H1 (cell line): ENCODE measurements around the gene NKIRAS2. TPM values are rescaled to one million over a fixed set of nuclear protein-coding genes. Genes with fewer than 3 reads are reported as not detected.
A peak's percentile ranks its signal among the peaks of the same experiment; 100 is the strongest.

Experiments used
- CBX5 ChIP-seq: fragments of 300-800, 300-1000 bp; sonication (generic); IDR thresholded peaks from 2 replicates; pipeline ENCODE4 v1.7.1; 2016; ENCODE audit warnings: antibody characterized with exemption, low read length, low read depth
- CEBPB ChIP-seq: IDR thresholded peaks from 2 replicates; pipeline ENCODE4 v1.6.1; 2012; ENCODE audit warnings: low read depth, low read length
- EZH2 ChIP-seq: fragments of 200-600 bp; sonication (generic); IDR thresholded peaks from 2 replicates; pipeline ENCODE4 v1.7.1; 2012; ENCODE audit warnings: low read depth, mild to moderate bottlenecking, moderate library complexity, low read length, inconsistent platforms; ENCODE audit not compliant: severe bottlenecking
- FOSL1 ChIP-seq: IDR thresholded peaks from 2 replicates; pipeline ENCODE4 v1.6.1; 2011; ENCODE audit warnings: mild to moderate bottlenecking, low read depth, low read length, moderate library complexity; ENCODE audit not compliant: insufficient read depth
- KDM4A ChIP-seq: IDR thresholded peaks from one replicate; pipeline ENCODE4 v1.7.1; 2012; ENCODE audit warnings: low read depth, mild to moderate bottlenecking, moderate library complexity, low read length, inconsistent platforms; ENCODE audit not compliant: severe bottlenecking
- NRF1 ChIP-seq: IDR thresholded peaks from 2 replicates; pipeline ENCODE4 v1.6.1; 2011; ENCODE audit warnings: mild to moderate bottlenecking, low read depth, low read length, improper control_type of control experiment
- RBBP5 ChIP-seq: IDR thresholded peaks from 2 replicates; pipeline ENCODE4 v1.7.1; 2012; ENCODE audit warnings: low read depth, mild to moderate bottlenecking, inconsistent platforms, low read length, moderate library complexity, borderline replicate concordance
- SAP30 ChIP-seq: fragments of 300-600 bp; sonication (generic); IDR thresholded peaks from 2 replicates; pipeline ENCODE4 v1.7.1; 2012; ENCODE audit warnings: low read length, moderate library complexity, mild to moderate bottlenecking, inconsistent platforms; ENCODE audit not compliant: insufficient read depth, insufficient replicate concordance
- SP4 ChIP-seq: IDR thresholded peaks from 2 replicates; pipeline ENCODE4 v1.6.1; 2012; ENCODE audit warnings: low read length, inconsistent platforms
- TAF7 ChIP-seq: optimal IDR thresholded peaks from 2 replicates; pipeline ENCODE3; 2011; ENCODE audit warnings: low read depth, mild to moderate bottlenecking, inconsistent platforms, low read length, moderate library complexity, borderline replicate concordance
- TCF12 ChIP-seq: IDR thresholded peaks from 2 replicates; pipeline ENCODE4 v1.6.1; 2011; ENCODE audit warnings: low read depth, mild to moderate bottlenecking, low read length
- ZNF274 ChIP-seq: IDR thresholded peaks from 2 replicates; pipeline ENCODE4 v1.7.0; 2012; ENCODE audit warnings: low read length, borderline replicate concordance; ENCODE audit errors: extremely low read depth
- polyA plus RNA-seq, 7 experiments: library from polyadenylated mRNA; depleted of rRNA in 3 of 7; stranded (reverse) in 5 of 7; unstranded in 2 of 7; fragments of >200 nt in 5 of 7; fragments of 200-250 nt in 2 of 7; gene quantifications; 1 replicate in 5 of 7; 2 replicates in 1 of 7; 4 replicates in 1 of 7; pipeline versions ENCODE4 v1.2.1 to v1.2.3, GENCODE V29; 2011 to 2013; ENCODE audit warnings: missing spikeins in 2 of 7, mixed read lengths in 2 of 7
- total RNA-seq: library from RNA; stranded (reverse); fragmentation: NEBNext Ultra II Directional; extraction: Animal tissue kit (Norgen Biotek cat#: 25700); gene quantifications from 2 replicates; pipeline ENCODE4 v1.2.1, GENCODE V29; 2021
- TF ChIP-seq, protein P1 (sequence below): IDR thresholded peaks from 2 replicates; pipeline ENCODE4 v1.6.1; 2011; ENCODE audit warnings: low read length, improper control_type of control experiment
- TF ChIP-seq, protein P2 (sequence below): IDR thresholded peaks from 2 replicates; pipeline ENCODE4 v1.6.1; 2011; ENCODE audit warnings: low read depth, mild to moderate bottlenecking, low read length; ENCODE audit not compliant: insufficient read depth

The NKIRAS2 gene
- total and polyA plus RNA-seq, 2 of the 8 experiments (the other 6 are each of a cell fraction or from before 2014, with no cell fraction given), result 34.5 to 51.1 TPM

DNA sequence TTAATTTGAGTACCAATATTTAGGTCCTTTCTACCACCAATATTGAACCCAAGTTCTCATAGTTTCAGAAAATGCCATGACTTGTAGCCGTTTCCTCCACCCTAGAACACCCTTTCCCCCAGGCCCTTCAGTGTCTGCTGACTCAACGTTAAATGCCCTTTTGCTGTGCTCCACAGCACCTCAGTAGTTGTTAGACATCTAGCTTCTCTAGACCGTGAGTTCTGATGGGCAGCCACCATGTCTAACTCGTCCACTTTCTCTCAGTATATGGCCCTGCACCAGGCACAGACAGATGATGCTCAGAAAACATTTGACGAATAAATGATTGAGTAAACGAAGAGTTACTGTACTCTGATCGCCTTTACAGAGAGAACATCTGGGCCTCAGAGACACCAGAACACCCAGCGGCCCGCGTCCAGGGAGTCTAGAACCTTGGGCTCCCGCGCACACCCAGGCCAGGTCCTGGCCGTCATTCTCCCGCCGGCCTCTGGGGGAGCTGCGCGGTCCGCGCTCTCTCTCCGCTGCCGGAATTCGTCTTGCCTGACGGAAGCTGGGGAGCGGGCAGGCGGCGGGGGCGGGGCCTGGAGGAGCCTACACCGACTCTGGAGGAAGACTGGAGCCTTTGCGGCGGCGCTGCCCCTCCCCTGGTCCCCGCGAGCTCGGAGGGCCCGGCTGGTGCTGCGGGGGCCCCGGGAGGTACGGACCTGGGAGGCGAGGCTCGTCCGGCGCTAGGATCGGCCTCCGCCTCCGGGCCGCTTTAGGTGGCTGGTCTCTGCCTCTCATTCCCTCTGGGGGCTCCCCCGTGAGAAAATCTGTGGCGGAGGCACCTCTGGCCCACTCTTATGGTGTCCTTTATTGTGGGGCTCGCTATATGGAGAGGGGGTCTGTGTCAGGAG lies at the start of gene NKIRAS2 (continued):
- TF ChIP-seq, protein P1, sequence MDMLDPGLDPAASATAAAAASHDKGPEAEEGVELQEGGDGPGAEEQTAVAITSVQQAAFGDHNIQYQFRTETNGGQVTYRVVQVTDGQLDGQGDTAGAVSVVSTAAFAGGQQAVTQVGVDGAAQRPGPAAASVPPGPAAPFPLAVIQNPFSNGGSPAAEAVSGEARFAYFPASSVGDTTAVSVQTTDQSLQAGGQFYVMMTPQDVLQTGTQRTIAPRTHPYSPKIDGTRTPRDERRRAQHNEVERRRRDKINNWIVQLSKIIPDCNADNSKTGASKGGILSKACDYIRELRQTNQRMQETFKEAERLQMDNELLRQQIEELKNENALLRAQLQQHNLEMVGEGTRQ, result no peak
- TF ChIP-seq KDM4A, result peak; percentile 30
- no peak for TF ChIP-seq SP4
- no peak for TF ChIP-seq EZH2
- no peak for TF ChIP-seq CEBPB
- TF ChIP-seq, protein P2, sequence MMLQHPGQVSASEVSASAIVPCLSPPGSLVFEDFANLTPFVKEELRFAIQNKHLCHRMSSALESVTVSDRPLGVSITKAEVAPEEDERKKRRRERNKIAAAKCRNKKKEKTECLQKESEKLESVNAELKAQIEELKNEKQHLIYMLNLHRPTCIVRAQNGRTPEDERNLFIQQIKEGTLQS, result no peak
- no peak for TF ChIP-seq CBX5
- no peak for TF ChIP-seq FOSL1
- TF ChIP-seq TAF7, result peak; percentile 43
- no peak for TF ChIP-seq NRF1
- no peak for TF ChIP-seq SAP30
- no peak for TF ChIP-seq ZNF274
- TF ChIP-seq RBBP5, result no peak
- no peak for TF ChIP-seq TCF12
